Measurements from ENCODE around the gene SDF4. TPM values are rescaled to one million over a fixed set of nuclear protein-coding genes. Genes with fewer than 3 reads are reported as not detected.

Gene SDF4
- polyA plus RNA-seq, 1 experiment: 109 TPM

GRCh38 chr1:1240348-1240732 is 8.5 kb upstream of the SDF4 start:
- H3K27me3 ChIP-seq (ENCODE audit: control insufficient read depth, insufficient read depth, low read length): no peaks in the 10 kb centered on the region
- H3K9me3 ChIP-seq (ENCODE audit: control insufficient read depth, insufficient read depth, low read length): no peaks in the 10 kb centered on the region; the same call in 1 of the 2 replicates
- DNase-seq (ENCODE audit: low read depth, low spot score): no peak
- TF ChIP-seq CTCF (IDR thresholded peaks at IDR 0.05; ENCODE audit: low read depth, low read length): no peak
- ChIA-PET POLR2A (no interaction called here), CTCF (interaction anchor here (1.4 kb wide), 1 partner anchor 118 kb away, joined by 5 read pairs; no protein-coding TSS in a partner anchor)
- no peak overlapping the region for H3K4me3 ChIP-seq (ENCODE audit: low read depth, low read length)
- H3K27ac ChIP-seq (ENCODE audit: low read depth, low read length): no peak overlapping the region

- Histone ChIP-seq H3K27me3 (ENCODE audit: control insufficient read depth, insufficient read depth, low read length) (no peaks in the 10 kb centered on the region), H3K4me3 (ENCODE audit: low read depth, low read length) (no peak overlapping the region), H3K27ac (ENCODE audit: low read depth, low read length) (no peak overlapping the region), H3K9me3 (ENCODE audit: control insufficient read depth, insufficient read depth, low read length) (no peaks in the 10 kb centered on the region; the same call in 1 of the 2 replicates)
- no peak for DNase-seq (ENCODE audit: low read depth, low spot score)
- CTCF ChIA-PET: interaction anchor here (1.1 to 1.4 kb wide), 2 partner anchors 11 to 118 kb away, joined by 4 to 5 read pairs; no protein-coding TSS in a partner anchor
- POLR2A ChIA-PET: interaction anchor here (0.5 kb wide), 1 partner anchor 201 kb away, joined by 5 read pairs; no protein-coding TSS in a partner anchor
- TF ChIP-seq CTCF (IDR thresholded peaks at IDR 0.05; ENCODE audit: low read depth, low read length): no peak
These were observed 8.0 kb upstream of the SDF4 start for GRCh38 chr1:1239614-1240347.

GRCh38 chr1:1239227-1239613 is 7.4 kb upstream of the SDF4 start:
- Histone ChIP-seq H3K4me3 (ENCODE audit: low read depth, low read length) (no peak overlapping the region), H3K27ac (ENCODE audit: low read depth, low read length) (no peak overlapping the region), H3K9me3 (ENCODE audit: control insufficient read depth, insufficient read depth, low read length) (peaks cover 4% of the 10 kb centered on the region; the same call in 1 of the 2 replicates), H3K27me3 (ENCODE audit: control insufficient read depth, insufficient read depth, low read length) (no peaks in the 10 kb centered on the region)
- CTCF ChIA-PET: interaction anchor here (1.1 to 1.4 kb wide), 2 partner anchors 11 to 117 kb away, joined by 4 to 5 read pairs; no protein-coding TSS in a partner anchor
- DNase-seq (ENCODE audit: low read depth, low spot score): no peak
- no peak for TF ChIP-seq CTCF (IDR thresholded peaks at IDR 0.05; ENCODE audit: low read depth, low read length)
- POLR2A ChIA-PET: no interaction called here

GRCh38 chr1:1238702-1239178 is 6.9 kb upstream of the SDF4 start:
- POLR2A ChIA-PET: no interaction called here
- TF ChIP-seq CTCF (IDR thresholded peaks at IDR 0.05; ENCODE audit: low read depth, low read length): no peak
- Histone ChIP-seq H3K27ac (ENCODE audit: low read depth, low read length) (no peak overlapping the region), H3K4me3 (ENCODE audit: low read depth, low read length) (no peak overlapping the region), H3K27me3 (ENCODE audit: control insufficient read depth, insufficient read depth, low read length) (no peaks in the 10 kb centered on the region), H3K9me3 (ENCODE audit: control insufficient read depth, insufficient read depth, low read length) (peaks cover 9% of the 10 kb centered on the region; the same call in 1 of the 2 replicates)
- no peak for DNase-seq (ENCODE audit: low read depth, low spot score)
- CTCF ChIA-PET: no interaction called here

All from AG04450 (cell line).